Stimulated activated CD4-positive, alpha-beta T cell treated with anti-CD3 and anti-CD28 coated beads, TNF-alpha, amount 100 ng/mL, for 24 hours (primary cell): ENCODE data around the gene IL1R2.

Experiments
- DNase-seq, 3 experiments: peaks; one replicate each; pipeline ENCODE4 v3.0.0-alpha.2; 2020; ENCODE audit warnings: low read depth in 3 of 3

The IL1R2 gene, protein sequence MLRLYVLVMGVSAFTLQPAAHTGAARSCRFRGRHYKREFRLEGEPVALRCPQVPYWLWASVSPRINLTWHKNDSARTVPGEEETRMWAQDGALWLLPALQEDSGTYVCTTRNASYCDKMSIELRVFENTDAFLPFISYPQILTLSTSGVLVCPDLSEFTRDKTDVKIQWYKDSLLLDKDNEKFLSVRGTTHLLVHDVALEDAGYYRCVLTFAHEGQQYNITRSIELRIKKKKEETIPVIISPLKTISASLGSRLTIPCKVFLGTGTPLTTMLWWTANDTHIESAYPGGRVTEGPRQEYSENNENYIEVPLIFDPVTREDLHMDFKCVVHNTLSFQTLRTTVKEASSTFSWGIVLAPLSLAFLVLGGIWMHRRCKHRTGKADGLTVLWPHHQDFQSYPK

DNA sequence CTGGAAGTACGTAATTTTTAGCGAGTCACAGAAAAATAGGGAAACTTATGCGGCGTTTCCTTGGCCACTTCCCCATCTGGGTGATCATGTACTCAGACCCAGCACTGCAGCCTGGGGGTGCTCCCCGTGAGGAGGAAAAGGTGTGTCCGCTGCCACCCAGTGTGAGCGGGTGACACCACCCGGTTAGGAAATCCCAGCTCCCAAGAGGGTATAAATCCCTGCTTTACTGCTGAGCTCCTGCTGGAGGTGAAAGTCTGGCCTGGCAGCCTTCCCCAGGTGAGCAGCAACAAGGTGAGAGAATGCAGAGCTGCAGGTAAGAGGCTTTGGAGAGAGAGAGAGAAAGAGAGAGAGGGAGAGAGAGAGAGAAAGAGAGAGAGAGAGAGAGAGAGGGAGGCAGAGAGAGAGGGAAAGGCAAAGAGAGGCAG, at the start of gene IL1R2:
TSS of gene IL1R2 (plus strand) at position 240 of the 425 bp plus-strand sequence. CDS start 16,616 bp downstream, outside the sequence.
- DNase-seq: no peak

GRCh38 chr2:101942851-101943250, 48.9 kb upstream of the IL1R2 start:
- no peak for DNase-seq

GRCh38 chr2:101946372-101947039, 45.3 kb upstream of the IL1R2 start:
- no peak for DNase-seq

GRCh38 chr2:101947374-101947773, 44.4 kb upstream of the IL1R2 start:
- no peak for DNase-seq

DNA sequence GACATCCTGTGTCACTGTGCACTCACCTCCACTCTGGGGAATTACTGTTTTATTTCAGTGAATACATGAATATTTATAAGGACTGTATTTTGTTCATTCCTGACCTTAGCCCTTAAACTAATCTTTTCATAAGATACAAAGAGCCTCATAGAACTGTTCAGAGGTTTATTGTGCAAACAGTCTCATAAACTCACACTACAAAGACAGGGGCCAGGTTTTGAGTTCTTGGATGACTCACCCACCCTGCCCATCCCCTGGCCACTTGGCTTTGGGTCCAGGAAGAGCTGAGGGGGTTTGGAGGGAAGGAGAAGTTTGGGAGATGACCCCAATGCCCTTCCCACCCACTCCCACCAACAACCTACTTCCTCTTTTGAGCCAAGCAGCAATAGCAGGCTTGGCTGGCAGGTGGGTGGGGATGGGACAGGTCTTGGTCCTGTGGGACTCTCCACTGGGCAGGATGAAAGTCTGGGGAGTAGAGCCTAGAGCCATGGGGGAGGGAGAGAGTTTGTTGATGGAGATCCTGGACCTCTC, 43.1 kb upstream of the IL1R2 start:
- DNase-seq: no peak

GRCh38 chr2:101949304-101949703, 42.5 kb upstream of the IL1R2 start:
- DNase-seq: no peak

DNA sequence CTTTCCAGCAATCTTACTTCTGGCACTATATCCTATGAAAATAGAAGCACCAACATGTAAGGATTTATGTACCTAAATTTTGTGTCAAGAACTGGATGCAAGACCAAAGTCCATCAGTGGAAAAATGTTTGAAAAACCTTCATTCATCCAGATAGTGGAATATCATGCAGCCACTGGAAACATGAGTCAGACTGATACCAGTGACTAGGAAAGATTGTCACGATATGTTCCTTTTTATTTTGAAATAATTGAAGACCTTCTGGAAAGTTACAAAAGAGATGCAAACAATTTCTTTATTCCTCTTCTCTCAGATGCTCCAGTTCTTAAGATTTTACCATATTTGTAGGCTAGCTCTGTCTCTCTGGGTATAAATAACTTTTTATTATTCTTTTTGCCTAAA, 40.5 kb upstream of the IL1R2 start:
- DNase-seq: no peak

- DNase-seq: no peak
These were observed 39.2 kb upstream of the IL1R2 start for GRCh38 chr2:101952551-101952950.

DNA sequence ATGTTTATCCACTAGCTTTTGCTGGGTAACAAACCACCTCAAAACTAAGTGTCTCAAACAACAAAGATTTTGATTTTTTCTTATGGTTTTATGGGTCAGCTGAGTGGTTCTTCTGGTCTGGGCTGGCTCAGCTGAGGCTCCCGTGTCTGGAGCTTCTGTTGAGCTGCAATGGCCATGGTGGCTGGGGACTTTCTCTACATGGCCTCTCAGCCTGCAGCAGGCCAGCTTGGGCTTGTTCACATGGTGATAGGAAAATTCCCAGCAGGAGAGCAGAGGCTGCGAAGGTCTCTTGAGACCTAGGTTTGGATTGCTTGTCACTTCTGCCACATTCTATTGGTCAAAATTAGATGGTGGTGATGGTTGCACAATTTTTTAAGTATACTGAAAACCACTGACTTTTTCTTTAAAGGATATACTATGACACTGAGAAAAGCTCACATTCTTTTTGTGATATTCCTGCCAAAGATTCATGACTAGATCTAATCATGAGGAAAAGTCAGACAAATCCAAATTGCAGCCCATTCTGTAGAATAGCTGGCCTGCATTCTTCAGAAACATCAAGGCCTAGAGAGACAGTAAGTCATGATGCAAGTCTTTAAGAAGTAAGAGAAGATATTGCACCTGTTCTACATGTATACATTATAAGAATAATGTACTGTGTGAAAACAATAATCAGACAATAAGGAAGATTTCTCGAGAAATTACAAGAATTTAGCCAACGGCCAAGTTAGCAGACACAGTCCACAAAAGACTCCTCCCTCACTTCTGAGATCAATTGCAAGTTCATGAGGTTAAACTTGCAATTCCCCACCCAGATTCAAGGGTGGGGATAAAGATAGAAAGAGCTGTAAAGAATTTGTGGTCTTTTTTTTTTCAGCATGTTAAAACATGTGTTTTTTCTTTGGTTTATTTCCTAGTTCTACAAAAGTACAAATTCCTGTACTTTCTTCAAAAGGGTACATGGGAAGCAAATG, 35.0 kb upstream of the IL1R2 start:
- DNase-seq: no peak

GRCh38 chr2:101958061-101958460, 33.7 kb upstream of the IL1R2 start:
- DNase-seq: no peak

DNA sequence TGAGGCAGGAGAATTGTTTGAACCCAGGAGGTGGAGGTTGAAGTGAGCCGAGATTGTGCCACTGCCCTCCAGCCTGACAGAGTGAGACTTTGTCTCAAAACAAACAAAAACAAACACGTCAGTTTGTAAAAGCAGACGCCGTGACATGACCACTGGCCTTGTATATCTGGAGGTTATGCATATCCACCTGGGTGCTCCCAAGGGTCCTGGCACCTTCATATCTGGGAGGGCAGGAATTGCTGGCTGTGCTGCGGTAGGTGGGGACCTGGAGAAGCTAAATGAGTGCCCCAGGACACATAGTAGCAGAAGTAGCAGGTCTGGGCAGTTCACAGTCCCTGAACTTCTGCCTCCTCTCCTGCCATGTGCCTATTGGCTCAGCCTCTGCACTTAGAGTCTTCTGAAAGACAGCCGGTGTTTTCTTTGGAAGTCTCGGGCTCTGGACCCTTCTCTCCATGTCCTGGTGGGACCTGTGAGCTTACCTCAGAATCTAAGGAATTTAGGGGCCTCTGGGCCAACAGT, 30.9 kb upstream of the IL1R2 start:
- no peak for DNase-seq

- no peak for DNase-seq
These were observed 30.2 kb upstream of the IL1R2 start for GRCh38 chr2:101961338-101962191.

DNA sequence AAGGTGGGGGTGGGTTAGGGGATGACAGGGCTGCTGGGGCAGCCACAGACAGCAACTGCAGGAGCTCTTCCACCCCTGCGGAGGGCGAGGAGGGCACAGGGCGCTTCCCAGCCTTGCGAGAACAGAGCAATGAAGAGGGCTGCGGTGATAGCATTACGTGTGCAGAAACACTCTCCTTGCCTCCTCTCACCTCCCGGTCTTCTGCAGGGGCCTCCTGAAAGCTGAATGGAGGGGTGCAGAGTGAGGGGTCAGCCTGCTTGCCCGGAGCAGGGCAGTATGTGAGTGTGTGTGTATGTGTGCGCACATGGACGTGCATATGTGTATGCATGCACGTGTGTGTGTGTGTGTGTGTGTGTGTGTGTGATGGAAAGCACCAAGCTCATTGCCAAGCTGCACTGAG, 29.5 kb upstream of the IL1R2 start:
- DNase-seq: no peak

DNA sequence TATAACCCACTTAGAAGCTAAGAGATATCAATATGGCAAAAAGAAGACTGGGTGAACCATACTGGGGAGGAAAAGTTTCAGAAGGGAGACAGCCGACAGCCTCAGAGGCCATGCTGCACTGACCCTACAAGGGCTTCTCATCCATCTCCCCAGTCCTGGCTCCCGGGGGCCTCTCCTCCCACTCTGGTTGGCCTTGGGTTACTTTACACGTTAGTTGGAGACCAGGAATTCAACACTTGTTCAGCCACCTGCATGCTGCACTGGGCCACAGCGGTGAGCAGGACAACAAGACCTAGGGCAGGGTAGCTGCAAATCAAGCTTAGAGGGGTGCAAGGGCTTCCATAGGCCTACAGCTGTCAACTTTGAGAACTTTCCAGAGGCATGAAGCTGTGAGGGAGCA, 28.6 kb upstream of the IL1R2 start:
- DNase-seq: no peak

DNA sequence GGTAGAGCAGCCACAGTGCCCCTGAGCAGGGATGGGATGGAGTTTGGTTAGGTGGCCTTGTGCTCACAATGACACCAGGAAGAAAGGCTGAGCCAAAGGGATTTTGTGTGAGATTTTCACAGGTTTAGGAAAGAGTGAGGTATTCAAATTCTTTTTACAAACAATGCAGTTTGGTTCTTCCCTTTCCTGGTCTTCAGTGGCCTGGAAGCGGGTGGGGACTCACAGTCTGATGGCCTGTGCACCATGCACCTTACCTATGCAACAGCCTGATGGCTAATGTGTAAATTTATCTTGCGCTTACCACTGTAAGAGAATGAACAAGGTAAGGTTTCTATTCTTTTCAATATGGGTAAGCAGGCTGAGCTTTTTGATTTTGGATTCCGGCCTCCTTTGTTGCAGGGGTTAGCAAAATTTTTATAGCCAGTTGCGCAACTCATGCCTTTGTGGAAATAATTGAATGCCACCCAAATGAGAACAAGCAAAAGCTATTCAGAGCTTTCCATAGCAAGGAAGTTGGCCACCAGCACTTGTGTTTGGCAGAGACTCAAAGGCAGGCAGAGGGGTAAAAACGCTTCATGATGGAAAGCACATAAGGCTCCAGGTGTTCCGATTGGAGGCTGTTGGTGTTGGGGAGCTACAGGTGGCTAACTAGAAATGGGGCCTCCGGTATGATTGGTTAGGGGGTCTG, 23.8 kb upstream of the IL1R2 start:
- no peak for DNase-seq

DNA sequence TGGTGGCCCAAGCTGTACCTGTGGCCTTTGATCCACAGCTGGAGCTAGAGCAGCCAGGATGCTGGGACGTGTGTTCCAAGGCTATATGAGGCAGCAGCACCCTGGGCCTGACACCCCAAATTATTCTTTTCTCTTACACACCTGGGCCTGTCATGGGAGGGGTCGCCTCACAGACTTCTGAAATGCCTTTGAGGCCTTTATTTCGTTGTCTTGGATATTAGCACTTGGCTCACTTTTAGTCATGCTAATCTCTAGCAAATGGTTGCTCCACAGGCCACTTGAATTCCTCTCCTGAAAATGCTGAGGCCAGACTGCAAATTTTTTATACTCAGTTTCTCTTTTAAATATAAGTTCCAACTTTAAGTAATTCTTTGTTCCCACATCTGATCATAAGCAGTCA, 22.0 kb upstream of the IL1R2 start:
- DNase-seq: no peak

DNA sequence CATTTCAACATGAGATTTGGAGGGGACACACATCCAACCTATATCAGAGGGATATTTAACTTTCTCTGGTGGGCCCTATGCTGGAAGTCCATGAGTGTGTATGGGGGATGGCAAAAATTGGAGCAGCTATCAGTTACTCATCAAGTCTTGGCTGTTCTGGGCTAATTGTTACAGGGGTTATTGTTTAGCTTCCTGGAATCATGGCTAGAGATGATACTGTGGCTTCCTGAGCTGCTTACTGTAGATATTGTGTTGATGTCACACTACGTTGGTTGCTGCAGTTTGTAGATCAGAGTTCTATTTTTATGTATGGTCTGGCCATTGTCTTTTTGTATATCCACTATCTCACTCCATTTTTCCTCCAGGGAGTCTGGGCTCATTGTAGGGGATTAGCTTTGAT, 20.9 kb upstream of the IL1R2 start:
- no peak for DNase-seq

- no peak for DNase-seq
These were observed 19.9 kb upstream of the IL1R2 start for GRCh38 chr2:101971836-101972235.

GRCh38 chr2:101972621-101973434, 18.9 kb upstream of the IL1R2 start:
- DNase-seq: no peak
